GM18520 (cell line): Measurements from ENCODE around the gene TPRA1.
"Not testable (repeated sequence)": the region's sequence is repeated elsewhere in the genome, so short reads cannot be mapped to it uniquely, and the experiment has no call there.

ENCODE experiments used
- ATAC-seq: cut with Tn5 transposase; IDR thresholded peaks from one replicate; pipeline ENCODE4 v1.9.1; 2021; ENCODE audit not compliant: unreplicated experiment

TPRA1 gene

DNA sequence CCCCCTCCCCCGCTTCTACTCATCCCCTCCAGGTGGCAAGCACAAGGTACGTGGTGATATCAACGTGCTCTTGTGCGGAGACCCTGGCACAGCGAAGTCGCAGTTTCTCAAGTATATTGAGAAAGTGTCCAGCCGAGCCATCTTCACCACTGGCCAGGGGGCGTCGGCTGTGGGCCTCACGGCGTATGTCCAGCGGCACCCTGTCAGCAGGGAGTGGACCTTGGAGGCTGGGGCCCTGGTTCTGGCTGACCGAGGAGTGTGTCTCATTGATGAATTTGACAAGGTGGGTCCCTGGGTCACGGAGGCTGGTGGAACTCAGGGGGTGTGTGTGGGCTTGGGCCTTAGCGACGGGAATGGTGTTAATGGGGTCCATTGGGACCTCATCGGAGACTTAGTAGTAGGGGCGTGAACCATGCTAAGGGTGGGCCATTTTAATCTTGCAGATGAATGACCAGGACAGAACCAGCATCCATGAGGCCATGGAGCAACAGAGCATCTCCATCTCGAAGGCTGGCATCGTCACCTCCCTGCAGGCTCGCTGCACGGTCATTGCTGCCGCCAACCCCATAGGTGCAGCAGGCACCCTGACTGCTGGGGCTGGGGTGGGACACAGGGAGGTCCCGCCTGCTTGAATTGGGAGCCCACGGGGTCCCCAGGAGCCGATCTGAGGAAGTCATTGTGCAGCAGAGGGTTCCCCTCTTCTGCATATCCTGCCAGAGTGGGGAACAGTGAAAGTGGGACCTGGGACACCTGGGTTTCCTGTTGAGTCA, 26.5 kb upstream of the TPRA1 start:
- no peak for ATAC-seq

DNA sequence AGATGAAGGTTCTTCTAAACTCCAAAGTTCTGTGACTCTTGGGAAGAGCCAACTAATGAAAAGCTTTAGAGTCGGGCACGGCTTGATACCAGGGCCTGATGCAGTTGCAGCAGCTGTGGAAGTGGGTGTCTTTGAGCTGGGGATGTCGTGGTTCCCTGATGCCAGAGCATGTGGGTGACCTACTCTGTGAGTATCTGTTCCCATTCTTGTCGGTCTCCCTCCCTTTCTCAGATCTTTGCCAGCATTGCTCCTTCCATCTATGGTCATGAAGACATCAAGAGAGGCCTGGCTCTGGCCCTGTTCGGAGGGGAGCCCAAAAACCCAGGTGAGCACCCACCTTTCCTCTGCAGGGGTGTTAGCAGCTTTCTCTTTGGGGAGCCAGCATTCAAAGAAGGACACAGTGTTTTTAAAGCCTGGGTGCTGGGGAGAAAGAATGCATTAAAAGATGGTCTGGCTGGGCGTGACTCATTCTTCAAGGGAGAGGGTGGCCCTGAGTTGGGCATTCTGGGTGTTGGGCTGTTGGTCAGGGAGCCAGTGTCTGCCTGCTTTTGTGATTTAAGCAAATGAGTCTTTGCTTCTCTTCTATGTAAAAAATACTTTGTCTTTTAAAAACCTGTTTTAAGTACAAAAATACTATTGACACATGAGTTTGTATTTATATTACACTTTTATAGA, 25.2 kb upstream of the TPRA1 start:
- ATAC-seq = no peak

DNA sequence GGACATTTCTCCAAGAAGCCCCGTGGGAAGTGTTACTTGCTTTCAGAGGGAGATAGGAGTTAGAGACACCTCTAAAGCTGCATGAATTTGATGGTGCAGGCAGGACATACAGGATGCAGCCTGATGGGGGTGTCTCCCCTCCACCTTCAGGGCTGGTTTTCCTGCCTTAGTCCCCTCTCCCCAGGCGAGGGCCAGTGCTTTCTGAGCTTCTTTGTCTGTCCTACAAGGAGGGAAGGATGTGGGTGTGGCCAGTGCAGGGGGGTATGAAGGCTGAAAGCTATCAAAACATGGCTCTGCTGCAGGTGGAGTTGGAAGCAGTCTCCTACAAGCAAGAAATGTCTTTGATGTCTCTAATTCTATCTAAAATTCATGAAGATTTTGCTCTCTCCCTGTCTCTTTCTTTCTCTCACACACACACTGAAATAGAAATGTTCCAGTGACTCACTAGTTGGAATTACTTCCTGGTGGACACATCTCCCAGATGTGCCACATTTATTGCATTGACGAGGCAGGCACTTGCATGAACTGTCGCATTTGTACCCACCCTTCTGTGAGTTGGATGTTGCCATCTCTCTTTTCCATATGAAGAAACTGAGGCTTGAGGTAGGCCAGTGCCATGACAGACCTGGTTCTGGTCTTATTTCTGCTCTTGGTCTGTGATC, 24.5 kb upstream of the TPRA1 start:
- no peak for ATAC-seq

GRCh38 chr3:127613406-127613805, 22.9 kb upstream of the TPRA1 start:
- no peak for ATAC-seq

DNA sequence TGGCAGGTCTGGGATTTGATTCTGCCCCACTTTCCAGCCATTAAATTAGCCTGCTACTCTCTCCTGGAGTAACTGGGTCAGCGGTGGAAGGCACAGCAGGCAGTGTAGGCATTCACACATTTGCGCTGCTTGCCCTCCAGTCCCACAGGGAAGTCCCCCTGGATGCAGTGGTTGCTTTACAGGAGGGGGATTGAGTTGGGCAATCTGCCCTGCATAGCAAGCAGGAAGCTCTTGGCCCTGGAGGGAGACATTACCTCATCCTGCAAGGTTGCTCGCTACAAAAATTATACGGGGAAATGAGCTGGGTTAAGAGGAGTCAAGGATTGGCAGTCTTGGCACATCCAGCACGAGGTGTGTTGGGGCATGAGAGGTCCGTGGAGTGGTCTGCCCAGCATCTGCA, 22.4 kb upstream of the TPRA1 start:
- no peak for ATAC-seq

GRCh38 chr3:127611251-127611650, 20.7 kb upstream of the TPRA1 start:
- no peak for ATAC-seq

- no peak for ATAC-seq
Observed at GRCh38 chr3:127610105-127610504, 19.6 kb upstream of the TPRA1 start.

- no peak for ATAC-seq
Observed at GRCh38 chr3:127608362-127608718, 17.8 kb upstream of the TPRA1 start.

DNA sequence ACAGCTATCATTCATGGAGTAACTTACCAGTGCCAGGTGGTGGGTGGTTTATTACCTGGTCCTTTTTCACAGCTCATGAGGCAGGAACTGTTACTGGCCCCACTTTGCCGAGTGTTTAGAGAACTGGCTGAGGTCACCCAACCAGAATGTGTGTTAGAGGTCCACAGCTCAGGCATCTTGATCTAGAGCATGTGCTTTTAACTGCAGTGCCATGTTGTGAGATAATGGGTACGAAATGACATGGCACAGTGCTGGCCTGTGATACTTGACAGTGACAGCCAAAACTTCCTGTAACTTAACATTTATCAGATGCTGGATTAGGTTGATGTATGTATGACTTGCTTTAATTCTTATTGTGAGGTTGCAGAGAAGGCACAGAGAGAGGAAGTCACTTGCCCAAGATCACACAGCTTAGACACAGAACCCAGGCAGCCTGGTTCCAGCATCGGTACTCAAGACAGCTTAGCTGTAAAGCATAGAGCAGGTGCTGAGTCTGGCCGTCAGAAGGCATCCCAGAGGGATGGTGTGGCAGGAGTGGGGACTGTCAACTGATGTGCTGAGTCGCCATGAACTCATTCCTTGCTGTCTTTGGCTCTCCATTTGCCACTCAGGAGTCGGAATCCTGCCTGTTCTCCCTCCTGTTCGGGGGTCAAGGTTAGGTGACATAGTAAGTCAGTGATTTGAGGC, 17.3 kb upstream of the TPRA1 start:
- ATAC-seq = no peak

DNA sequence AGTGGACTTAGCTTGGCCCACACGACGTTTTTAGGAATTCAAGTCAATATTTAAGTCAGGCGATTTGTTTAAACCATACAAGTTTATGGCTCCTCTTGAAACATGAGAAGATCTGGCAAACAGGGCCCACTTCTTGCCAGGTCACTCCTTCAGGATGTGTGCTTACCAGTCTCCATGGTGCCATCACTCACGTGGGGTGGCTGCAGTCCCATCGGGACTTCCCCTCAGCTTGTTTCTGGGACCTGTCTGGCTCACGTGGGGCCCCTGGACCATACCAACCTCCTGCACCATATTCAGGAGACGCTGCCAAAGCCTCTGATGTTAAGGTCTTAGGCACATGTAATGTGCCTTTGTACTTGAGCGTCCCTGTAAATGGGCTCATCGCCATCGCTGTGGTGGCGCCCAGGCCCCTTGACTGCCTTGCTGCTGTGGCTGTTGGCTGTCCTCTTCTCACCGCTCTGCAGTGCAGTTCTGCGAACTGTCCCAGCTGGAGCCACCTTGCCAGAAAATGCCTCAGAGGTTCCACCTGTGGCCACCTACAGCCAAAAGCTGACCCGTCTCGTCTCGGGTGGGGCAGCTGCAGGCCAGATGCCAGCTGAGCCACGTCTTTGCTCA, 16.6 kb upstream of the TPRA1 start:
- no peak for ATAC-seq

DNA sequence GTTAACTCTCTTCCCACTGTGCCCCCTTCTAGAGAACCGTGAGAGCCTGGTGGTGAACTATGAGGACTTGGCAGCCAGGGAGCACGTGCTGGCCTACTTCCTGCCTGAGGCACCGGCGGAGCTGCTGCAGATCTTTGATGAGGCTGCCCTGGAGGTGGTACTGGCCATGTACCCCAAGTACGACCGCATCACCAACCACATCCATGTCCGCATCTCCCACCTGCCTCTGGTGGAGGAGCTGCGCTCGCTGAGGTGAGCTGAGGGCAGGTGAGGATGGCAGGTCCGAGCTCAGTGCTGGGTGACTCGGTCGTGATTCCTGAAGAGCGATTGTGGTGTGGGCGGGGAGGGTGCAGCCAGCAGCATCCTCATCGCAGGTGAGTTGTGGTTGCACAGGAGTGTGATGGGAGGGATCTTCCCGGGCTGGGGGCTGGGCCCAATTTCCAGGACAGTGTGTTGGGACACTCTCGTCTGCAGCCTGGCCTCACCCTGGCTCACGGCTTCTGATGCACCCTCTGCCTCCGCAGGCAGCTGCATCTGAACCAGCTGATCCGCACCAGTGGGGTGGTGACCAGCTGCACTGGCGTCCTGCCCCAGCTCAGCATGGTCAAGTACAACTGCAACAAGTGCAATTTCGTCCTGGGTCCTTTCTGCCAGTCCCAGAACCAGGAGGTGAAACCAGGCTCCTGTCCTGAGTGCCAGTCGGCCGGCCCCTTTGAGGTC, 15.7 kb upstream of the TPRA1 start:
- ATAC-seq = no peak

- ATAC-seq = not testable (repeated sequence)
Observed at GRCh38 chr3:127605547-127605946, 15.0 kb upstream of the TPRA1 start.

DNA sequence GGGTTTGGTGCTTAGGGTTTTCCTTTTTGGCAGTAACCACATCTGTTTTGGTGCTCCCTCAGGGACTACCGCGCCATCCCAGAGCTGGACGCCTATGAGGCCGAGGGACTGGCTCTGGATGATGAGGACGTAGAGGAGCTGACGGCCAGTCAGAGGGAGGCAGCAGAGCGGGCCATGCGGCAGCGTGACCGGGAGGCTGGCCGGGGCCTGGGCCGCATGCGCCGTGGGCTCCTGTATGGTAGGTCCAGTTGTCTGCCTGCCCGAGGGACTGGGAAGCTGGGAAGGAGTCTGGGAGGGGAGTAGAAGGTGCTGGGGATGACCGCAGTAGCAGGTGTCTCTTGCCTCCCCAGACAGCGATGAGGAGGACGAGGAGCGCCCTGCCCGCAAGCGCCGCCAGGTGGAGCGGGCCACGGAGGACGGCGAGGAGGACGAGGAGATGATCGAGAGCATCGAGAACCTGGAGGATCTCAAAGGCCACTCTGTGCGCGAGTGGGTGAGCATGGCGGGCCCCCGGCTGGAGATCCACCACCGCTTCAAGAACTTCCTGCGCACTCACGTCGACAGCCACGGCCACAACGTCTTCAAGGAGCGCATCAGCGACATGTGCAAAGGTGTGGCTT, 14.1 kb upstream of the TPRA1 start:
- ATAC-seq = no peak

DNA sequence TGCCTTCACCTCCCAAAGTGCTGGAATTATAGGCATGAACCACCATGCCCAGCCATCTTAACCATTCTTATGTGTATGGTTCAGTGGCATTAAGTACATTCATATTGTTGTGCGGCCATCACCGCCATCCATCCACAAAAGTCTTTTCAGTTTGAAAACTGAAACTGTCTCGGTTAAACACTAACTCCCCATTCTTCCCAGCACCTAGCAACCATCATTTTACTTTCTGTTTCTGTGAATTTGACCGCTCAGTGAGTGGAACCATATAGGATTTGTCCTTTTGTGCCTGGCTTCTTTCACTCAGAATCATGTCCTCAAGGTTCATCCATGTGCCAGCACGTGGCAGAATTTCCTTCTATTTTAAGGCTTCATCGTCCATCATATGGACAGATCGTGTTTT, 13.5 kb upstream of the TPRA1 start:
- ATAC-seq = no peak

- ATAC-seq = no peak
Observed at GRCh38 chr3:127600749-127601456, 10.4 kb upstream of the TPRA1 start.

- no peak for ATAC-seq
Observed at GRCh38 chr3:127598841-127599570, 8.5 kb upstream of the TPRA1 start.

GRCh38 chr3:127597020-127597771, 6.7 kb upstream of the TPRA1 start:
- ATAC-seq = no peak

DNA sequence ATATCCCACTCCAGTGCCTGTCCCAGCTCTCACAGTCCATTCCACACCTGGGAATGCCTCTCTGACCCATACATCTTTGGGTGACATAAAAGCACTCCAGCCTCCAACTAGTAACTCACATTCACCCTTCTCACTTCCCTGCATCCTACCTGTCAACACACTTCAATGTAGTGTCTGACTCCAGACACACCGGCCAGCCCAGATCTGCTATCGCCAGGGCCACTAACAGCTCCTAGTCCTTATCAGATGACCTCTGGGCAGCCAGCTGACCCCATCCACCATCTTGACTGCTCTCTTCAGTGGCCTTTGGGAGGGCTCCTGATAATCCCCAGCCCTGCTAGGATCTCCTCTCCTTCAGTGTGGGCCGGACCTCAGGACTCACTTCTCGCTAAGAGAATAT, 4.8 kb upstream of the TPRA1 start:
- ATAC-seq = no peak
